Osteoblast (primary cell): ENCODE data around the gene C1S. TPM values are rescaled to one million over a fixed set of nuclear protein-coding genes. Genes with fewer than 3 reads are reported as not detected.
"Not testable (repeated sequence)": the region's sequence is repeated elsewhere in the genome, so short reads cannot be mapped to it uniquely, and the experiment has no call there.

Source experiments
- DNase-seq: peaks from one replicate; pipeline ENCODE4 v3.0.0; 2011; ENCODE audit warnings: low spot score, mixed read lengths; ENCODE audit not compliant: insufficient read length; ENCODE audit errors: missing footprints
- H2AFZ ChIP-seq: 2 replicates; pipeline ENCODE4 v1.6.0; 2011; ENCODE audit warnings: mild to moderate bottlenecking, low read length
- H3K27ac ChIP-seq: 2 replicates; pipeline ENCODE4 v1.5.1; 2011; ENCODE audit warnings: mild to moderate bottlenecking, low read depth, low read length, moderate library complexity
- H3K27me3 ChIP-seq: 2 replicates; pipeline ENCODE4 v1.6.0; 2012; ENCODE audit warnings: mild to moderate bottlenecking, control low read depth, inconsistent platforms, low read length, moderate library complexity; ENCODE audit not compliant: insufficient read depth
- H3K36me3 ChIP-seq: 2 replicates; pipeline ENCODE4 v1.5.1; 2011; ENCODE audit warnings: mild to moderate bottlenecking, low read length, control low read depth, moderate library complexity; ENCODE audit not compliant: insufficient read depth
- H3K4me1 ChIP-seq: 2 replicates; pipeline ENCODE4 v1.5.1; 2011; ENCODE audit warnings: mild to moderate bottlenecking, low read length, control low read depth, moderate library complexity; ENCODE audit not compliant: insufficient read depth
- H3K4me2 ChIP-seq: 2 replicates; pipeline ENCODE4 v1.6.0; 2011; ENCODE audit warnings: mild to moderate bottlenecking, low read length; ENCODE audit not compliant: insufficient read depth
- H3K4me3 ChIP-seq: fragments of 200-600 bp; sonication (generic); 3 replicates; pipeline ENCODE4 v1.5.1; 2012; ENCODE audit warnings: mild to moderate bottlenecking, low read length, inconsistent platforms; ENCODE audit not compliant: insufficient read depth
- H3K79me2 ChIP-seq: 2 replicates; pipeline ENCODE4 v1.6.0; 2012; ENCODE audit warnings: mild to moderate bottlenecking, low read length, control low read depth, inconsistent platforms; ENCODE audit not compliant: insufficient read depth
- H3K9me3 ChIP-seq: 2 replicates; pipeline ENCODE4 v1.5.1; 2011; ENCODE audit warnings: low read depth, low read length, control low read depth
- H4K20me1 ChIP-seq: 2 replicates; pipeline ENCODE4 v1.6.0; 2012; ENCODE audit warnings: mild to moderate bottlenecking, low read length, control low read depth; ENCODE audit not compliant: insufficient read depth
- total RNA-seq: library from RNA; depleted of rRNA; stranded (reverse); fragments of >200 nt; gene quantifications from 2 replicates; pipeline ENCODE4 v1.2.3, GENCODE V29; 2012
- TF ChIP-seq, protein P1 (sequence below): IDR thresholded peaks from 2 replicates; pipeline ENCODE4 v1.5.1; 2011; ENCODE audit warnings: mild to moderate bottlenecking, low read depth, low read length, moderate library complexity; ENCODE audit errors: extremely low read depth

Gene C1S
- total RNA-seq, 1 donor = 443 TPM

DNA sequence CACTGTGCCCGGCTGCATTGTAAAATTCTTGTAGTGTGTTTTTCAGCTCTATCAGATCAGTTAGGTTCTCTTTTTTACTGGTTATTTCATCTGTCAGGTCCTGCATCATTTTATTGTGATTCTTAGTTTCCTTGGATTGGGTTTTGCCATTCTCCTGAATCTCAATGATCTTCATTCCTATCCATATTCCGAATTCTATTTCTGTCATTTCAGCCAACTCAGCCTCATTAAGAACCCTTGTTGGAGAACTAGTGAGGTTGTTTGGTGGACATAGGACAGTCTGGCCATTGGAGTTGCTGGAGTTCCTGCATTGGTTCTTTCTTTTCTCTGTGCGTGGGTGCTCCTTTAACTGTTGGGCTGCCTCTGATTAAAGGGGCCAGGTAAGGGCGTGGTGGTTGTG is 5.6 kb upstream of the C1S start:
- TF ChIP-seq, protein P1, sequence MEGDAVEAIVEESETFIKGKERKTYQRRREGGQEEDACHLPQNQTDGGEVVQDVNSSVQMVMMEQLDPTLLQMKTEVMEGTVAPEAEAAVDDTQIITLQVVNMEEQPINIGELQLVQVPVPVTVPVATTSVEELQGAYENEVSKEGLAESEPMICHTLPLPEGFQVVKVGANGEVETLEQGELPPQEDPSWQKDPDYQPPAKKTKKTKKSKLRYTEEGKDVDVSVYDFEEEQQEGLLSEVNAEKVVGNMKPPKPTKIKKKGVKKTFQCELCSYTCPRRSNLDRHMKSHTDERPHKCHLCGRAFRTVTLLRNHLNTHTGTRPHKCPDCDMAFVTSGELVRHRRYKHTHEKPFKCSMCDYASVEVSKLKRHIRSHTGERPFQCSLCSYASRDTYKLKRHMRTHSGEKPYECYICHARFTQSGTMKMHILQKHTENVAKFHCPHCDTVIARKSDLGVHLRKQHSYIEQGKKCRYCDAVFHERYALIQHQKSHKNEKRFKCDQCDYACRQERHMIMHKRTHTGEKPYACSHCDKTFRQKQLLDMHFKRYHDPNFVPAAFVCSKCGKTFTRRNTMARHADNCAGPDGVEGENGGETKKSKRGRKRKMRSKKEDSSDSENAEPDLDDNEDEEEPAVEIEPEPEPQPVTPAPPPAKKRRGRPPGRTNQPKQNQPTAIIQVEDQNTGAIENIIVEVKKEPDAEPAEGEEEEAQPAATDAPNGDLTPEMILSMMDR = no peak
- Histone ChIP-seq H3K79me2 (no peaks in the 10 kb centered on the region), H3K4me3 (no peak overlapping the region), H3K27me3 (peaks cover 29% of the 10 kb centered on the region), H2AFZ (no peak overlapping the region), H3K27ac (no peak overlapping the region), H3K4me2 (no peak overlapping the region), H3K36me3 (no peaks in the 10 kb centered on the region), H3K9me3 (no peaks in the 10 kb centered on the region), H4K20me1 (no peaks in the 10 kb centered on the region), H3K4me1 (peaks cover 3% of the 10 kb centered on the region)
- no peak for DNase-seq

DNA sequence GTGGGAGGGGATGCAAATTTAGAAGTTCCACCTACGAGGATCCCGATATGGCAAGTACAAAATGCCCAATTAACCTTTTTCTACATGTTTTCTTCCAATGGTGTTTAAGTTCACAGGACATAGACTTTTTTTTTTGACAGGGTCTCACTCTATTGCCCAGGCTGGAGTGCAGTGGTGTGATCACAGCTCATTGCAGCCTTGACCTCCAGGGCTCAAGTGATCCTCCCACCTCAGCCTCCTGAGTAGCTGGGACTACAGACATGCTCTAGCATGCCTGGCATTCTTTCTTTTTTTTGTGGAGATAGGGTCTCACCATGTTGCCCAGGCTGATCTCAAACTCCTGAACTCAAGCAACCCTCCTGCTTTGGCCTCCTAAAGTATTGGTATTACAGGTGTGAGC is 4.8 kb upstream of the C1S start:
- not testable (repeated sequence) for DNase-seq, H3K27ac ChIP-seq, H3K9me3 ChIP-seq

DNA sequence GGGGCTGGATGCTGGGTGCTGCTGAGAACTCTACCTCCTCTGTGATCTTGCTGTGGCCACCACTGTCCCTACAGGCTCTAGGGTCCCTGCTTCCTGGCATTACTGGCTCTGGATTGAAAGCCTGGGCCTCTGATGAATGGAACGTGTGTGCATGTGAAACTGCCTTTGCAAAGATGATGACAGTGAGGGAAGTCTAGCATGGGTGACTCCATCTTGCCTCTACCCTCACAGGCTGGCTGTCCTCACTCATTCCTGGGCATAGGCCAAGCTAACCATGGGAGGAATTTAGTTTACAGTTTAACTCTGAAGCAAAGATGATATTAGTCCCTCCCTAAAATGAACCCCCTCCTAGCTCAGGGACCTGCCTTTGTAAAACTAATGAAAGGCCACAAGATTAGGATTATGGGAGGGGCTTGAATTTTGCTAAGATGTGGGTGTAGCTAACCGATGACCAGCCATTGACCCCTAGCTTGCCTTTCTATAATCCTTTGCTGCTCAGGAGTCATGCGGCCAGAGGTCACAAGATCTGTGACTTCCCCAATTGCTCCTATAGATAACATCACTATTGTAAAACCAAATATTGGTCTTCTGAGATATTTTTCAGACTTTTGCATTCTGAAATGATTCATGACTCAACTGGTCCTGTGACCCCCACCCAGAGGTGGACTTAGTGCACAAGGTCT is 2.2 kb upstream of the C1S start:
- Histone ChIP-seq H3K4me1 (peaks cover 17% of the 10 kb centered on the region), H3K27ac (no peak overlapping the region), H3K4me3 (no peak overlapping the region), H3K9me3 (no peaks in the 10 kb centered on the region), H4K20me1 (no peaks in the 10 kb centered on the region), H3K27me3 (peaks cover 12% of the 10 kb centered on the region), H3K79me2 (no peaks in the 10 kb centered on the region), H3K4me2 (no peak overlapping the region), H3K36me3 (no peaks in the 10 kb centered on the region), H2AFZ (no peak overlapping the region)
- no peak for DNase-seq
- TF ChIP-seq, protein P1 = no peak

More for the DNA sequence above, 4.8 kb upstream of the C1S start:
- H3K79me2 ChIP-seq, H3K4me3 ChIP-seq, H2AFZ ChIP-seq, H3K4me2 ChIP-seq, H4K20me1 ChIP-seq, H3K36me3 ChIP-seq, H3K4me1 ChIP-seq: not testable (repeated sequence)
- H3K27me3 ChIP-seq = peaks cover 26% of the 10 kb centered on the region

DNA sequence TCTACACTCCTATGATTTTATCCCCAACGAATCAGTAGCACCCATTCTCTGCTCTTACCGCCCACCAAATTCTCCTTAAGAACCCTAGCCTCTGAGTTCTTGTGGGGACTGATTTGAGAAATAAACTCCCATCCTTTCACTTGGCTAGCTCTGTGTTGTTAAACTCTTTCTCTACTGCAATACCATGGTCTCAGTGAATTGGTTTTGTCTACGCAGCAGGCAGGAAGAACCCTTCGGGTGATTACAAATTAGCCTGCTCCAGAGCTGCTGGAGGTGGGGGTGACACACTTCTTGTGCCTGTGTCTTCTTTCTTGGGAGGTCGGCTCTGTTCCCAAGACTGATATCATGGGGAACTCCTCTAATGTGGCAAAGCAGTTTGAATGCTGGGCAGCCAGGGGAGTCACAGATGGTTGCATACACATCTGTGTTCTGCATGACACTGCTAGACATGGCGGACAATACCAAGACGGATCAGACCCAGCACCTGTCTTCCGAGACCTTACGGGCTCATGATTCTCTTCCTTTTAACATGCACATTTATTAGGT is 1.6 kb upstream of the C1S start:
- H3K36me3 ChIP-seq = no peaks in the 10 kb centered on the region
- TF ChIP-seq, protein P1 = no peak
- no peaks in the 10 kb centered on the region for H4K20me1 ChIP-seq
- H3K4me1 ChIP-seq = peaks cover 18% of the 10 kb centered on the region
- H3K27me3 ChIP-seq = peaks cover 12% of the 10 kb centered on the region
- no peak overlapping the region for H2AFZ ChIP-seq
- H3K4me3 ChIP-seq = no peak overlapping the region
- DNase-seq = no peak
- H3K79me2 ChIP-seq = no peaks in the 10 kb centered on the region
- no peak overlapping the region for H3K27ac ChIP-seq
- no peak overlapping the region for H3K4me2 ChIP-seq
- no peaks in the 10 kb centered on the region for H3K9me3 ChIP-seq
